ENCODE measurements around the gene ZNF700.
"Not testable (repeated sequence)": the region's sequence is repeated elsewhere in the genome, so short reads cannot be mapped to it uniquely, and the experiment has no call there.

The ZNF700 gene

DNA sequence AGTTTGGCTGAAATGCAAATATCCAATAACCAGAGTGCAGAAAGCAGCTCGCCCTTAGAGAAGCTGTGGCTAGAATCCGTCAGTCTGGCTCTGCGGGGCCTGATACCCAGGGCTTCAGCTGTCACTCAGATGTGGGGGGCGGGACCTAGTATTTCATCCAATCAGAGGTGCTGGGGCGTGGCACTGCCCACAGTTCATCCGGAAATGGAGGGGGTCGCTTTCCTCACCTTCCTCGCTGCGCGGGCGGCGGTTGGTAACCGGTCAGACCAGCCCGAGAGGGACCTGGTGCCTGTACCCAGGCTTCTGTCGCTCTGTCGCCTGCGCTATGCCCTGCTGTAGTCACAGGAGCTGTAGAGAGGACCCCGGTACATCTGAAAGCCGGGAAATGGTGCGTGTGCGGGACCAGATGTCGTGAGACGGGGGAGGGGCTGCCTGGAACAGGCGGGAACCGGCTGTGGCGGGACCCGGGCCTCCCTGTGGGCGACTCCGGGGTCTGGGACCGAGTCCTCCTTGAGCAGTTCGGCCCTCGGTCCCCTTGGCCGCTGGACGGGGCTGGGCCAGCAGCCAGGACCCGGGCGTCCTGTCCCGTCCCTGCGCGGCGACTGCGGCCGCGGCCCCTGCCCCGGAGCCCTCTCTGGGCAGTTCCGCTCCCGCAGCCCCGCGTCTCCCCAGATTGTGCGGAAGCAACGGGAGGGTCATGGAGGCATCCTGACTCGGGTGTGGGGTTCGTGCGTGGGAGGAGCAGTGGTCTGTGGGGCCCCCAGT is at the start of gene ZNF700:
ZNF700 (plus strand) TSS at position 222 of the 765 bp plus-strand sequence; CDS start at position 326, 104 bp downstream.
- peak; percentile 91 for DNase-seq (ENCODE audit: low spot score)

DNA sequence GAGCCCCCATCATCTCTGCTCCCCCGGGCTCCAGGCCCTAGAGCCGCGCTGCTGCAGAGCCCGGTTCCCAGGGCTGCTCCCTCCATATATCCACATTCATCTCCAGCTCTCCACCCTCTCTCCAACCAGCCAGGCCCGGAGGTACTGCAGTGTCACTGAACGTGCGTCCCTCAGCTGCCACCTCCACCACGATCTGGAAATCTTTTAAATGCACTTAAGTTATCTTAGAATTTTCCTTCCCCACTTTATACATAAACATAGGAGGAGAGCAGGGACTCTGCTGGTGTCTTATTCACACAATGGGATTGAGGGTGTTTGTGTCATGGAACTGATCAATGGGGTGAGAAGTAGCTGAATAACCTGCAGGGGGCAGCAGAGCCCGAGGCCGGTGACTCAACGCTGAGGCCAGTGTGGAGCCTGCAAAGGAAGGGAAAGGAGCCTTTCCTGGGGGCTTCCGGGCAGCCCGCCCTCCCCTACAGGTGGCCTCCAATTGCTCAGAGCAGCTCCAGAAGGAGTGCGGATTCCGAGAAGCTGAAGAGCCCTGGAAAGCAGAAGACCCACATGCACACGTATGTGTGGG is 45.1 kb upstream of the ZNF700 start:
- peak; percentile 12 for DNase-seq (ENCODE audit: low spot score)

DNA sequence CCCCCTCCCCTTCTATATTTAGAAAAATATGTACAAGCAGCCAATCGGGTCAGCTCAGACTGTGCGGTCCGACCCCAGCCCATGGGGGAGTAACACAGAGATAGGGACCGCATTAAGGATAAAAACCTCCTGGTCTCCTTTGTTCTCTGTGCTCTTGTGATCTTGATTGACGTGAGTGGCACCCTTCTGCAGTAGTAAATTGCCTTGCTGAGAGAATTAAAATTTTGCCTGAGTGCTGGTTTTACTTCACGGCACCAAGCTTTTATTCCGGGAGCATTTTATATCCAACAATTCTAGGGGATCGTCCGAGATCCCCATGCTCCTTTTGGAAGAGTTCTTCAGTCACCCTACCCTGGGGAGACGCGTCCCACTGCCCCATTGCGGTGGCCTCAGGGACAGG is 44.3 kb upstream of the ZNF700 start:
- DNase-seq (ENCODE audit: low spot score) = no peak

DNA sequence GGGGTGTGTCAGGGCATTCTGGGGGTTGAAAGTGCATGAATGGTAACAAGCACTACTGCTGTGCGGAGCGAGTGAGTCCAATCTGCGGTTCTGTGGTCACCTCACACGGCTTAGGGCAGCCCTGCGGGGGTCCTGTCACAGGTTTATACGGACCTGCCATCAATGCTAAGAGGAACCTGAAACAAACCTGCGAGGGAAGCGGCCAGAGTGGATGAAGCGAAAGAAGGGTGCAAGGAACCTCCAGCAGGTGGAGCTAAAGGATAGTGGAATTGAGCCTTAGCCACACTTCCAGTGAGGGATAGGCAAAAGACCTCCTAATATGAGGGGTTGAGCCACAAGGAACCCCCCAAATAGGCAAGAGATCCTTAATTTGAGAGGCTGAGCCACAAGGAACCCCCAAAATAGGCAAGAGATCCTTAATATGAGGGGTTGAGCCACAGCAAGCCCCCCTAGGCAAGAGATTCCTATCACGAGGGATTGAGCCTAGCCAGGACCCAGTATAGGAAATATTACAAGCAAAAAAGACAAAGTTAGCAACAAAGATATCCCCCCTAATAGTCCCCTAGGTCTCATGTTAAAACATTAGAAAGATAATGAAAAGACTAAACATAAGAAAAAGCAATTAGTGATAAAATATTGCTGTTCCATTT is 43.6 kb upstream of the ZNF700 start:
- DNase-seq (ENCODE audit: low spot score) = peak; percentile 53

GRCh38 chr19:11882606-11883005 is 42.3 kb upstream of the ZNF700 start:
- no peak for DNase-seq (ENCODE audit: low spot score)

DNA sequence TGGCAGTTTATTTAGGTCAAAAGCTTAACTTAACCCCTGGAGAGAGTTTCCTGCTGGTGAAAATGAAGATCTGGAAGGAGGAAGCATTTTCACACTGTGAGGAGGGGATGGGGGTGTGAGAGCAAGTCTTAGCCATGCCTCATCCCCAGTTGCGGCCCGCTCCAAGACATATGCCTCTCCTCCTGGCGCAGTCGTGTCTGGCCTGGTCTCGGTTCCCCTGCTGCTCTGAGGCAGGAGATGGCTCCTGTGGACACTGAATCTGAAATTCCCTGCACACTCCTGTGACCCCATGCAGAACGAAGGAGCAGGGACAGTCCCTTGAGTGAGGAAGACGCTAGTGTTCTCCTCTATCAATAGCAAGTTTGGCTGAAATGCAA is 37.7 kb upstream of the ZNF700 start:
- no peak for DNase-seq (ENCODE audit: low spot score)

- DNase-seq (ENCODE audit: low spot score) = peak; percentile 20
Observed at GRCh38 chr19:11887611-11888531, 37.0 kb upstream of the ZNF700 start, which contains the start of gene ZNF69. ZNF69 (plus strand) TSS chr19:11887782; CDS start chr19:11887924, 142 bp downstream.

DNA sequence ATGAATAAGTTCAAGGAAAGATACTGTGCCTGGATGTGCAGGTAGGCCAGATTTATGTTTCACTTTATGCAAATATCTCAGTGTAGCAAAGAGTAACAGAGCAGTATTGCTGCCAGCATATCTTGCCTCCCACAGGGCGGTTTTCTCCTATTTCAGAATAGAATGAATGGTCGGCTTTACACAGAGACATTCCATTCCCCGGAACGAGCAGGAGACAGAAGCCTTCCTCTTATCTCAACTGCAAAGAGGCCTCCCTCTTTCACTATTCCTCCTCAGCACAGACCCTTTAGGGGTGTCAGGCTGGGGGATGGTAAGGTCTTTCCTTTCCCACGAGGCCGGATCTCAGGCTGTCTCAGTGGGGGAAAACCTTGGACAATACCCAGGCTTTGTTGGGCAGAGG is 35.0 kb upstream of the ZNF700 start:
- DNase-seq (ENCODE audit: low spot score) = not testable (repeated sequence)

DNA sequence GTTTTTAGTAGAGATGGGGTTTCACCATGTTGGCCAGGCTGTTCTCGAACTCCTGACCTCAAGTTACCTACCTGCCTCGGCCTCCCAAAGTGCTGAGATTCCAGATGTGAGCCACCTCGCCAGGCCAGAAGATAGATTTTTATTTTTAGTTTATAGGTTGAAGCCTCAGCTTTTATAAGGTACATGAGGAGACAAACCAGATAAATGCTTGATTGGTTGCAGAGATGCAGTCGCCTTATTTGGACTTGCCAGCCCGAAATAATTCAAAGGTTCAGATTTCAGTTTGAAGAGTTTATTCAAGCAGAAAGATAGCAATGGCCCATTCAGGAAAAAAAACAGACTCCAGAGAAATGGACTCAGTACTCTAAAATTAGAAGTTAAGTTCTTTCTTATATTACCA is 34.3 kb upstream of the ZNF700 start:
- DNase-seq (ENCODE audit: low spot score) = no peak

GRCh38 chr19:11894851-11895250 is 30.1 kb upstream of the ZNF700 start:
- no peak for DNase-seq (ENCODE audit: low spot score)

DNA sequence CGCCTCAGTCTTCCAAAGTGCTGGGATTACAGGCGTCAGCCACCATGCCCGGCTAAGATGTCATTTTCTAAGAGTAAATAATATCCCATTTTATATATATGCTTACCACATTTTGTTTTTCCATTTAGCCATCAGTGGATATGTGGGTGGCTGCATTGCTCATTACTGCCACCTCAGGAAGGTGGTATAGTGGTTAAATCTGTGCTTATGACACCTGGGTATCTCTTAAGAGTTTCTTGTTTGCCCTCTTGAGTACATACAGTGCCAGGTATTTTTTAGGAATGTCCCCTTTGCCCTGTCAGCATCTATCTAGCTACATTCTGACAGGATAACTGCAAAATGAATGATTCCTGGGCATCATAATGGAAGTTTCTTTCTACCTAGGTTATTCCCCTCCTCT is 22.7 kb upstream of the ZNF700 start:
- DNase-seq (ENCODE audit: low spot score) = no peak

DNA sequence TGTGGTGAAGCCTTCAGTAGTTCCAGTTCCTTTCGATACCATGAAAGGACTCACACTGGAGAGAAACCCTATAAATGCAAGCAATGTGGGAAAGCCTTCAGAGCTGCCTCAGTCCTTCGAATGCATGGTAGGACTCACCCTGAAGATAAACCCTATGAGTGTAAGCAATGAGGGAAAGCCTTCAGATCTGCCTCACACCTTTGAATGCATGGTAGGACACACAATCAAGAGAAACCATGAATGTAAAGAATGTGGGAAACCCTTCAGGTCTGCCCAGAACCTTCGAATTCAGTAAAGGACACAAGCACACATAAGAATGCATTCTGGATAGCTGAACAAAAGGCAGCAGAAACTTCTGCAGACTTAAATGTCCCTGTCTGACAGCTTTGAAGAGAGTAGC is 19.0 kb upstream of the ZNF700 start:
- DNase-seq (ENCODE audit: low spot score) = no peak

- DNase-seq (ENCODE audit: low spot score) = not testable (repeated sequence)
Observed at GRCh38 chr19:11911937-11912336, 13.0 kb upstream of the ZNF700 start.

DNA sequence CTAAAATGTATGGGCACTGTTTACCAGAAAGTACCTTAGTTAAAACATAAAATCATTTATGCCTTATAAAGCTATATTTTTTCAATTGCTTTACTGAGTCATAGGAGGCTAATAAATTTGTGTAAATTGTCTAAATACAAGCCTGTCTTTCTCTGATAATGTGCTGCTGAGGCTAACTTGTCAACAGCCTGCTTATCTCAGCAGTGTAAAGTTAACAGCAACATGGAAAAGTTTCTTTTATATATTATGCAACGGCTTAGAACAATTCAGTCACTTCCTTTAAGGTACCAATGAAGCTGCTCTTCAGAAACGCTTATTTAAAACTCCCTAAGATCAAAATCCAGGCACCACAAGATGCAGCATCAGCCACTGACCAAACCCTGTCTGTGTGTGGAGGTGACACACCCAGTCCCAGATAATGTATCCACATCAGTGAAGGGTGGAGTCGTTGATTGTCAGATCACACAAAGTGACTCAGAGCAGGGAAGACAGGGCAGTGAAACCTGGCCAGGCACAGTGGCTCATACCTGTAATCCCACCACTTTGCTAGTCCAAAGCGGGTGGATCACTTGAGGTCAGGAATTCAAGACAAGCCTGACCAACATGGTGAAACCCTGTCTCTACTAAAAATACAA is 10.4 kb upstream of the ZNF700 start:
- DNase-seq (ENCODE audit: low spot score) = not testable (repeated sequence)

DNA sequence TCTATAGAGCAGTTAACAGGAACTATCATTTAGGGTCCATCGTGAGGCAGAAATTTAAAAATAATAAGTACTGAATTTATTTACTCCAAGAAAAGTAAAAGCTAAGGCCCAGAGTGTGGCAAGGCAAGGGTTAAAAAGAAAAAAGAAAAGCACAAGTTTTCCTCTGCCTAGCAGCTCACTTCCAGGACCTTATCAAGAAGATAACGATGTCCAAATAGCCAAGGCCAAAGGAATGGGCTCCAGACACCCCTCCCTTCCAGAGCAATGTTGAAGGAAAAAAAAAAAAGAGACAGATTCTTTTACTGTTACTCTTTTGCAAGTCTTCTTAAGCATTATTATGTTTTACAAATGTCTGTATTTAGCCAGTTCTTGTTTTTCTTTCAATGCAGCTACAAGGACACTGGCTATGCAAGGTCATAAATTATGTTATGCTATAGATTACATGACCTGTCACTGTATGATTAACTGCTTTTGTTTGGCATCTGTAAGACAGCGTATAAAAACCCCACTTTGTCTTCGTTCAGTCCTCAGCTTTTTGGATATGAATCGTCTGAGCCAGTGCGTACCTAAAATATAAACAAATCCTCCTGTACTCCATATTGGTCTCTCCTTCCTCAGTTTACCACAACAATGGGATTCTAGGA is 2.9 kb upstream of the ZNF700 start:
- no peak for DNase-seq (ENCODE audit: low spot score)

DNA sequence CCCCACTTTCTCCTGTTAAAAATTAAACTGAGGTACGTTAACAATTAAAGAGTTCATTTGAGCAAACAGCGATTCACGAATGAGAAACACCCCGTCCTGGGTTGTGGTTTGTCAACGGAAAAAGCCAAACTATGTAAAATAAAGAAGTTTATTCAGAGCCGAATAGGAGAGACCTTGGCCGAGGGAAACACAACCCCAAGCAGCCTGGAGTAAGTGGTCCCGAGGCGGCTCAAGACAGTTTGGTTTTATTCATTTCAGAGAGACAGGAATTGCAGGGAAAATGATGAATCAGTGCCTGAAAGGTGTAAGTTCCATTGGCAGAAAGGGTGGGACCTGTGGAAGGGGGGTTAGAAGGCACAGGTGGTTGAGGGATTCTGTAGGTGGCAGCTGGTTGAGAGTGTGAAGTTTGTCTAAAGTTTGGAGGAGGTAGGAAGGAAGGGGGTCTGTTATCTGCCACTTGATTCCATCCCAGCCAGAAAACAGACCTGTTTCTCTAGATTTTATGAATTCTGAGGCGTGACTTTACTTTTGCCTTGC is 812 bp downstream of the ZNF700 start:
- not testable (repeated sequence) for DNase-seq (ENCODE audit: low spot score)

DNA sequence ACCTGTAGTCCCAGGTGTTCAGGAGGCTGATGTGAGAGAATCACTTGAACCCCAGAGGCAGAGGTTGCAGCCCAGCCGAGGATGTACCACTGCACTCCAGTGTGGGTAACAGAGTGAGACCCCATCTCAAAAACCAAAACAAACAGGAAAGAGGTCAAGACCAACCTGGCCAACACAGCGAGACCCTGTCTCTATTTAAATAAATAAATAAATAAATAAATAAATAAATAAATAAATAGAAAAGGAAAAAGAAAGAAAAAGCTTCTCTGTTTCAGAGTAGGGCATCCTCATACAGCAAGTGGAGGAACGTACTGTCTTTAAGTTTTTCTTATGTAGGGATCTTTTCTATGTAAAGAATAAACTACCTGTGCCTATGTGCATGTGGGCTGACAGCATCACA is 2.3 kb downstream of the ZNF700 start:
- DNase-seq (ENCODE audit: low spot score) = no peak

DNA sequence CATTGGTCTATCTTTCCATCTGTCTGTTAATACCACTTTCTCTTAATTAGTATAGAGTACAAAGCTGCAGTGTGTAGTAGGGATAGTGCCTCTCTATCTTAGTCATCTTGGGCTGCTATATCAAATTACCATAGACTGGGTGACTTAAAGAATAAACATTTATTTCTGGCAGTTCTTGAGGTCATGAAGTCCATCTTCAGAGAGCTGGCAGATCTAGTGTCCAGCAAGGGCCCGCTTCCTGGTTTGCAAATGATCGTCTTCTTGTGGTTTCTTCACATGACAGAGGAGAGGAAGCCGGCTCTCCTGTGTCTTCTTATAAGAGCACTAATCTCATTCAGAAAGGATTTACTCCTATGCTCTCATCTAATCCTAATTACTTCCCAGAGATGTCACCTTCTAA is 6.1 kb downstream of the ZNF700 start:
- DNase-seq (ENCODE audit: low spot score) = no peak

GRCh38 chr19:11931513-11931912 is 6.6 kb downstream of the ZNF700 start:
- no peak for DNase-seq (ENCODE audit: low spot score)

GRCh38 chr19:11935829-11936228 is 10.9 kb downstream of the ZNF700 start:
- not testable (repeated sequence) for DNase-seq (ENCODE audit: low spot score)

DNA sequence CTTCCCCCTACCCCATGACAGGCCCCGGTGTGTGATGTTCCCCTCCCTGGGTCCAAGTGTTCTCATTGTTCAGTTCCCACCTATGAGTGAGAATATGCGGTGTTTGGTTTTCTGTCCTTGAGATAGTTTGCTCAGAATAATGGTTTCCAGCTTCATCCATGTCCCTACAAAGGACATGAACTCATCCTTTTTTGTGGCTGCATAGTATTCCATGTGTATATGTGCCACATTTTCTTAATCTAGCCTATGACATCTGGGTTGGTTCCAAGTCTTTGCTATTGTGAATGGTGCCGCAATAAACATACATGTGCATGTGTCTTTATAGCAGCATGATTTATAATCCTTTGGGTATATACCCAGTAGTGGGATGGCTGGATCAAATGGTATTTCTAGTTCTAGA is 13.5 kb downstream of the ZNF700 start:
- DNase-seq (ENCODE audit: low spot score) = not testable (repeated sequence)

All from hematopoietic multipotent progenitor cell treated with erythropoietin and hydrocortisone succinate and interleukin-3 and kit ligand, for 15 days (in vitro differentiated cells).